Measurements from ENCODE around the gene NHS. TPM values are rescaled to one million over a fixed set of nuclear protein-coding genes. Genes with fewer than 3 reads are reported as not detected.

Gene NHS
- total RNA-seq, 1 donor from 2014 or later: 12.1 TPM

GRCh38 chrX:17748684-17749083 is 373.7 kb downstream of the NHS start:
- Histone ChIP-seq H3K79me2 (ENCODE audit: low read depth) (no peaks in the 10 kb centered on the region), H3K4me2 (no peak overlapping the region), H3K9me3 (ENCODE audit: low read depth) (peaks cover 4% of the 10 kb centered on the region), H2AFZ (replicated peaks) (no peak overlapping the region), H3K4me1 (no peaks in the 10 kb centered on the region), H3K36me3 (no peaks in the 10 kb centered on the region), H3K27me3 (no peaks in the 10 kb centered on the region), H4K20me1 (ENCODE audit: low read depth) (no peaks in the 10 kb centered on the region), H3K27ac (no peak overlapping the region), H3K4me3 (no peak overlapping the region), H3K9ac (no peak overlapping the region), H3F3A (ENCODE audit: low read depth) (no peaks in the 10 kb centered on the region)
- Mint-ChIP-seq H3K9me3 (no peaks in the 10 kb centered on the region), H3K27me3 (ENCODE audit: insufficient read depth, low read depth) (peaks cover 2% of the 10 kb centered on the region), H3K36me3 (peaks cover 2% of the 10 kb centered on the region), H3K4me1 (no peaks in the 10 kb centered on the region), H3K4me3 (no peak overlapping the region), H3K27ac (no peak overlapping the region)
- no peak for TF ChIP-seq EZH2phosphoT487 (IDR thresholded peaks at IDR 0.05)
- TF ChIP-seq, protein P1, sequence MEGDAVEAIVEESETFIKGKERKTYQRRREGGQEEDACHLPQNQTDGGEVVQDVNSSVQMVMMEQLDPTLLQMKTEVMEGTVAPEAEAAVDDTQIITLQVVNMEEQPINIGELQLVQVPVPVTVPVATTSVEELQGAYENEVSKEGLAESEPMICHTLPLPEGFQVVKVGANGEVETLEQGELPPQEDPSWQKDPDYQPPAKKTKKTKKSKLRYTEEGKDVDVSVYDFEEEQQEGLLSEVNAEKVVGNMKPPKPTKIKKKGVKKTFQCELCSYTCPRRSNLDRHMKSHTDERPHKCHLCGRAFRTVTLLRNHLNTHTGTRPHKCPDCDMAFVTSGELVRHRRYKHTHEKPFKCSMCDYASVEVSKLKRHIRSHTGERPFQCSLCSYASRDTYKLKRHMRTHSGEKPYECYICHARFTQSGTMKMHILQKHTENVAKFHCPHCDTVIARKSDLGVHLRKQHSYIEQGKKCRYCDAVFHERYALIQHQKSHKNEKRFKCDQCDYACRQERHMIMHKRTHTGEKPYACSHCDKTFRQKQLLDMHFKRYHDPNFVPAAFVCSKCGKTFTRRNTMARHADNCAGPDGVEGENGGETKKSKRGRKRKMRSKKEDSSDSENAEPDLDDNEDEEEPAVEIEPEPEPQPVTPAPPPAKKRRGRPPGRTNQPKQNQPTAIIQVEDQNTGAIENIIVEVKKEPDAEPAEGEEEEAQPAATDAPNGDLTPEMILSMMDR (IDR thresholded peaks at IDR 0.05): no peak
- no peak for TF ChIP-seq EZH2 (IDR thresholded peaks at IDR 0.05)
- DNase-seq (ENCODE audit: low spot score): no peak

GRCh38 chrX:17750436-17750835 is 375.4 kb downstream of the NHS start:
- no peak for DNase-seq (ENCODE audit: low spot score)
- Mint-ChIP-seq H3K4me3 (no peak overlapping the region), H3K27me3 (ENCODE audit: insufficient read depth, low read depth) (peaks cover 2% of the 10 kb centered on the region), H3K27ac (no peak overlapping the region), H3K4me1 (no peaks in the 10 kb centered on the region), H3K9me3 (no peaks in the 10 kb centered on the region), H3K36me3 (peaks cover 2% of the 10 kb centered on the region)
- Histone ChIP-seq H3F3A (ENCODE audit: low read depth) (no peaks in the 10 kb centered on the region), H4K20me1 (ENCODE audit: low read depth) (no peaks in the 10 kb centered on the region), H3K27me3 (no peaks in the 10 kb centered on the region), H2AFZ (replicated peaks) (no peak overlapping the region), H3K79me2 (ENCODE audit: low read depth) (no peaks in the 10 kb centered on the region), H3K36me3 (no peaks in the 10 kb centered on the region), H3K27ac (no peak overlapping the region), H3K4me3 (no peak overlapping the region), H3K4me1 (no peaks in the 10 kb centered on the region), H3K9ac (no peak overlapping the region), H3K4me2 (no peak overlapping the region), H3K9me3 (ENCODE audit: low read depth) (peaks cover 4% of the 10 kb centered on the region)
- TF ChIP-seq EZH2 (IDR thresholded peaks at IDR 0.05): no peak
- TF ChIP-seq, protein P1 (IDR thresholded peaks at IDR 0.05): no peak
- no peak for TF ChIP-seq EZH2phosphoT487 (IDR thresholded peaks at IDR 0.05)

- H3K9me3 Mint-ChIP-seq: no peaks in the 10 kb centered on the region
- H3K27ac Mint-ChIP-seq: no peak overlapping the region
- no peaks in the 10 kb centered on the region for H3K4me1 Mint-ChIP-seq
- H3K9me3 ChIP-seq (ENCODE audit: low read depth): no peaks in the 10 kb centered on the region
- no peaks in the 10 kb centered on the region for H3K36me3 ChIP-seq
- H3K27ac ChIP-seq: no peak overlapping the region
- no peak overlapping the region for H3K4me2 ChIP-seq
- H3K36me3 Mint-ChIP-seq: no peaks in the 10 kb centered on the region
- no peaks in the 10 kb centered on the region for H3K4me1 ChIP-seq
- H3K4me3 ChIP-seq: no peak overlapping the region
- H4K20me1 ChIP-seq (ENCODE audit: low read depth): no peaks in the 10 kb centered on the region
- peaks cover 5% of the 10 kb centered on the region for H3K27me3 Mint-ChIP-seq (ENCODE audit: insufficient read depth, low read depth)
- no peaks in the 10 kb centered on the region for H3K79me2 ChIP-seq (ENCODE audit: low read depth)
- DNase-seq (ENCODE audit: low spot score): no peak
- H2AFZ ChIP-seq (replicated peaks): no peak overlapping the region
- TF ChIP-seq EZH2phosphoT487 (IDR thresholded peaks at IDR 0.05) (no peak), EZH2 (IDR thresholded peaks at IDR 0.05) (no peak)
- TF ChIP-seq, protein P1 (IDR thresholded peaks at IDR 0.05): no peak
- no peaks in the 10 kb centered on the region for H3K27me3 ChIP-seq
- no peaks in the 10 kb centered on the region for H3F3A ChIP-seq (ENCODE audit: low read depth)
- no peak overlapping the region for H3K9ac ChIP-seq
- no peak overlapping the region for H3K4me3 Mint-ChIP-seq
Measured at GRCh38 chrX:17758382-17758781, 383.4 kb downstream of the NHS start.

Measured in neural progenitor cell (in vitro differentiated cells).